RWPE2 (cell line): ENCODE results near the gene MCF2L.

ENCODE experiments used
- ATAC-seq: fragments of 200-7000 bp; cut with Tn5 transposase; 3 replicates; pipeline ENCODE4 v1.9.1; 2021; ENCODE audit warnings: low read depth
- DNase-seq: peaks from one replicate; pipeline ENCODE4 v3.0.0-alpha.2; 2020; ENCODE audit warnings: low spot score
- H3K27ac ChIP-seq: fragments of 450-650 bp; 2 replicates; pipeline ENCODE4 v1.5.1; 2017; ENCODE audit warnings: mild to moderate bottlenecking; ENCODE audit not compliant: poor library complexity, severe bottlenecking
- H3K27me3 ChIP-seq: fragments of 250-450 bp; sonication (Bioruptor Pico); 2 replicates; pipeline ENCODE4 v1.5.1; 2021; ENCODE audit warnings: mild to moderate bottlenecking, moderate library complexity; ENCODE audit not compliant: insufficient read depth, poor library complexity, severe bottlenecking
- H3K36me3 ChIP-seq: fragments of 250-450 bp; sonication (Bioruptor Pico); 2 replicates; pipeline ENCODE4 v1.5.1; 2020; ENCODE audit warnings: low read depth, mild to moderate bottlenecking, moderate library complexity
- H3K4me1 ChIP-seq: fragments of 250-450 bp; sonication (Bioruptor Pico); 2 replicates; pipeline ENCODE4 v1.5.1; 2021; ENCODE audit warnings: mild to moderate bottlenecking, moderate library complexity; ENCODE audit not compliant: insufficient read depth, poor library complexity, severe bottlenecking
- H3K4me3 ChIP-seq: fragments of 250-450 bp; sonication (Bioruptor Pico); 2 replicates; pipeline ENCODE4 v1.5.1; 2021; ENCODE audit warnings: mild to moderate bottlenecking, moderate library complexity; ENCODE audit not compliant: severe bottlenecking
- H3K9me3 ChIP-seq: fragments of 250-450 bp; sonication (Bioruptor Pico); 2 replicates; pipeline ENCODE4 v1.5.1; 2021; ENCODE audit warnings: mild to moderate bottlenecking, moderate library complexity; ENCODE audit not compliant: severe bottlenecking
- CTCF ChIP-seq: fragments of 450-650 bp; IDR thresholded peaks from one replicate; pipeline ENCODE4 v1.5.1; 2017; ENCODE audit warnings: mild to moderate bottlenecking, moderate library complexity; ENCODE audit not compliant: poor library complexity, severe bottlenecking

MCF2L gene

DNA sequence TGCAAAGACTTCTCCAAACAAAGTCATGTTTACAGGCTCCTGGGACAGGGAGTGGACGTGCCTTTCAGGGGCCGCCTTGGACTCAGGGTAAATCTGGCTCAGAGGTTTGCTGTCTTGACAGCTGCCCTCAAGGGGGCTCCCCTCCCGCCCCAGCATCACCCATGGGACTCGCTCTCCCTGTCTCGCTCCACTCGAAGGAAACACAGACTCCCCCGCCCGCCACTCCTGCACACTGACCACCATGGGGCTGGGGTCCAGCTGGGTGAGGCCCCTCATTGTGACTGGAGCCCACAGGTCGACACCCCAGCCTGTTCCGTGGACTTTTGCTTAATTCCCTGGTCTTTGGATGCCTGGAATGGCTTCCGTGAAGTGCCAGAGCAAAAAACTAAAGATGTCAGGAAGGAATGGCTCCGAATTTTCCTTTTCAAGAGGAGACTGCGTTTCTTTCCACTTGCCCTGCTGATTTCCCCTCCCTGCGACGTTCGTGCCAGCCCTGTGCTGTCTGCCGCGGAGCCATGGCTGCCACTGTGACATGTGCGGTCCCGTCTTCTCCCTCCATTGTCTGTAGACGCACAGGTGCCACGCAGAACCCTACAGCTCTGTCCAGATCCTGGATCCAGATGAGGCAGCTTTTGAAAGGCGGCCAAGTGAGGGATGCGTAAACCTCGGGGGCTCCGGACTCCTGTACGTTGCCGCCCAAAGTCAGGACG, 48.6 kb downstream of the MCF2L start:
- peaks cover 2% of the 10 kb centered on the region for H3K4me1 ChIP-seq
- no peak for TF ChIP-seq CTCF
- ATAC-seq, result no peak
- H3K4me3 ChIP-seq, result no peak overlapping the region
- no peaks in the 10 kb centered on the region for H3K9me3 ChIP-seq
- DNase-seq, result no peak
- H3K27ac ChIP-seq, result no peak overlapping the region
- no peaks in the 10 kb centered on the region for H3K36me3 ChIP-seq
- no peaks in the 10 kb centered on the region for H3K27me3 ChIP-seq

DNA sequence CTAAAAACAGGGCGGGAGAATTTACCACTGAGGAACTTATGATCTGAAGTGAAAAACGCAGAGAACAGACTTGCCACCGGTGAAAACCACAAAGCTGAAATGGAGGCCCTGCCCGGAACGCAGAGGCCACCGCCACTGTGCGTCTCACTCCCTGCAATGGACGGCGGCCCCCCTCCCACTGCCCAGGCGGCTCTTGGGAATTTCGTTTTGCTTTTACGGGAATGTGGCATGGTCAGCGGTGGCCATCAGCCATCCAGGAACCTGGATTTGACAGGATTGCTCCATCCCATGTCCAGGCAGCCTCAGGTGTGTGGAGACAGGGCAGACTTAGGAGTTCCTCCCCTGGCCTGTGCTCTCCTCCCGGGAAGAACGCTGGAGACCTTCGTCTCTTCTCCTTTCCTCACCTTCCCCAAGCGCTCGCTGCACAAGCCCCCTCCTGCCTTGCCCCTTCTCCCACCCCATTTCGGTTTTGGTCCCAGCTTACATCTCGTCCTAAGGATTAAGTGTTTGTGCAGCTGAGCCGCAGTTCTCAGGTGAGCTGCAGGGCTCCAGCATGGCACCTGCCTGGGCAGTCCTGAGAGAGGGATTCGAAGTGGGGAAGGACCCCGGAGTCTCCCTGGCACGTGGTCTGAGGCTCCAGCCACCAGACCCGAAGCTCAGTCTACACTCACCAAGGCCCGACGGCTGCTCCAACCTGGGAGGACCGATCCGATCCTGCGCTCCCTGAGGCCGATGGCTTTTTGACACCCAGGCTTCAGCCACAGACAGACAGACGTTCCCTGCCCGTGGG, 49.9 kb downstream of the MCF2L start:
- DNase-seq (no peak), ATAC-seq (no peak)
- Histone ChIP-seq H3K27me3 (peaks cover 11% of the 10 kb centered on the region), H3K27ac (no peak overlapping the region), H3K4me3 (no peak overlapping the region), H3K4me1 (peaks cover 8% of the 10 kb centered on the region), H3K36me3 (no peaks in the 10 kb centered on the region), H3K9me3 (no peaks in the 10 kb centered on the region)
- TF ChIP-seq CTCF, result no peak

DNA sequence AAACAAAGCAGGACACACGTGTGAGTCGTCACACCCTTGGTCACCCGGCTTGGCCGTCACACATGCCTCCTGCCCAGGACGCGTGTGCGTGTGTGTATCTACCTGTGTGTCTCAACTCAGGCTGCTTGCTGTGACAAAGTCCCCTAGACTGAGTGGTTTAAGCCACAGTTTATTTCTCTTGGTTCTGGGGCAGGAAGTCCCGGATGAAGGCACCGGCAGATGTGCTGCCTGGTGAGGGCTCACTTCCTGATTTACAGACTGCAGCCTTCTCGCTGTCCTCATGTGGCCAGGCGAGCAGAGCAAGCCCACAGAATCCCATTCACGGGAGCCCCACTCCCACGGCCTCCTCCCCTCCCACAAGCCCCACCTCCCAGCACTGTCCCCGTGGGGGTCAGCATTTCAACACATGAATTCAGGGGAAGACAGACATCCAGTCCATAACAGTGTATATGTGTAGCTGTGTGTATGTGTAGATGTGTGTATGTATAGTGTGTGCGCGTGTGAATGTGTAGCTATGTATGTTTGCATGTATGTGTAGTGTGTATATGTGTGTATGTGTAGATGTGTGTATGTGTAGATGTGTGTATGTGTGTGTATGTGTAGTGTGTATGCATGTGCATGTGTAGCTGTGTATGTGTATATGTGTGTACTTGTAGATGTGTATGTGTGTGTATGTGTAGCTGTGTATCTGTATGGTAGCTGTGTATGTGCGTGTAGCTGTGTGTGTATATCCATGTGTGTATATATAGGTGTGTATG, 51.5 kb downstream of the MCF2L start:
- Histone ChIP-seq H3K27ac (no peak overlapping the region), H3K4me3 (no peak overlapping the region), H3K9me3 (no peaks in the 10 kb centered on the region), H3K36me3 (no peaks in the 10 kb centered on the region), H3K27me3 (peaks cover 18% of the 10 kb centered on the region), H3K4me1 (peaks cover 8% of the 10 kb centered on the region)
- ATAC-seq, result no peak
- no peak for TF ChIP-seq CTCF
- DNase-seq, result no peak

DNA sequence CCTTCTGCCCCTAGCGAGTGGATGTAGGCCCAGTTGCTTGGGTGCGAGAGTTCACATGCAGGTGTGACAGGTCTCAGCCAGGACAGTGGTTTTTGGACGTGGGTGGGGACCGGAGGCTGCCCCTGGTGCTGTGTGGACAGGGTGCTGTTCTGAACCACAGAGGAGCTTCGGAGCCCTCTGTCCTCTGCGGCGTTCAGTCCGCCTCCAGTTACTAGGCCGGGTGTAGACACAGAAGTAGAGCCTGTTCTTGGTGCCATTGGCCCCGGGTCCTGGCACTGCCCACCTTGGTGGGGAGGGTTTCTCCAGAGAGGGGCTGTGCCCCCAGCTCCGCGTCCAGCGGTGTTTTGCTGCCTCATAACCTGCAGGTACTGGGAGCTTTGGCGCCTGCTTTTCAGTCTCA, 52.4 kb downstream of the MCF2L start:
- H3K36me3 ChIP-seq, result no peaks in the 10 kb centered on the region
- H3K4me3 ChIP-seq, result no peak overlapping the region
- H3K27me3 ChIP-seq, result peaks cover 21% of the 10 kb centered on the region
- no peaks in the 10 kb centered on the region for H3K9me3 ChIP-seq
- peaks cover 8% of the 10 kb centered on the region for H3K4me1 ChIP-seq
- TF ChIP-seq CTCF, result no peak
- ATAC-seq, result no peak
- no peak overlapping the region for H3K27ac ChIP-seq
- DNase-seq, result no peak
